PC-3 (cell line): ENCODE measurements around the gene SH3BP5. TPM values are rescaled to one million over a fixed set of nuclear protein-coding genes. Genes with fewer than 3 reads are reported as not detected.
A peak's percentile ranks its signal among the peaks of the same experiment; 100 is the strongest.

ENCODE experiments used
- ATAC-seq: fragments of 200-7000 bp; cut with Tn5 transposase; 2 replicates; pipeline ENCODE4 v1.9.1; 2020; ENCODE audit warnings: mild to moderate bottlenecking, moderate library complexity
- BruUV-seq: library from RNA; stranded (reverse); fragments of 400-500 nt; replicated peaks from 2 replicates; lab custom pipeline; 2021; lab: Mats Ljungman, UMichigan
- CTCF ChIA-PET: fragments of 300-600 bp; sonication (Branson Sonifier 250); formaldehyde crosslinking; loops from one replicate; lab custom pipeline; 2022; ENCODE audit warnings: antibody characterized with exemption; lab: Charles Lee
- POLR2A ChIA-PET: fragments of 300-600 bp; sonication (Branson Sonifier 250); formaldehyde crosslinking; loops from one replicate; lab custom pipeline; 2022; ENCODE audit warnings: antibody characterized with exemption; ENCODE audit not compliant: unreplicated experiment; lab: Charles Lee
- DNase-seq: peaks from one replicate; pipeline ENCODE4 v3.0.0-alpha.2; 2015
- H2AFZ ChIP-seq: fragments of 300-600 bp; sonication (generic); 2 replicates; pipeline ENCODE4 v1.6.0; 2016; ENCODE audit warnings: antibody characterized with exemption, low read length
- H3F3A ChIP-seq: fragments of 300-600 bp; sonication (generic); one replicate; pipeline ENCODE4 v1.6.0; 2017; ENCODE audit warnings: antibody characterized with exemption, low read length, control low read depth, mild to moderate bottlenecking; ENCODE audit not compliant: unreplicated experiment
- H3K27ac ChIP-seq: fragments of 300-600 bp; sonication (generic); 2 replicates; pipeline ENCODE4 v1.5.1; 2016; ENCODE audit warnings: mild to moderate bottlenecking, low read length
- H3K27me3 ChIP-seq: fragments of 300-600 bp; sonication (generic); 2 replicates; pipeline ENCODE4 v1.6.1; 2016; ENCODE audit warnings: low read length, mixed read lengths
- H3K36me3 ChIP-seq: fragments of 300-600 bp; sonication (generic); 2 replicates; pipeline ENCODE4 v1.6.1; 2016; ENCODE audit warnings: low read depth, mixed run types, low read length, mixed read lengths
- H3K4me1 ChIP-seq: fragments of 300-600 bp; sonication (generic); 2 replicates; pipeline ENCODE4 v1.5.1; 2016; ENCODE audit warnings: low read length; ENCODE audit not compliant: insufficient read depth
- H3K4me2 ChIP-seq: fragments of 300-600 bp; sonication (generic); 2 replicates; pipeline ENCODE4 v1.6.0; 2016; ENCODE audit warnings: low read length
- H3K4me3 ChIP-seq: fragments of 300-600 bp; sonication (generic); 2 replicates; pipeline ENCODE4 v1.5.1; 2016; ENCODE audit warnings: mild to moderate bottlenecking, low read length, mixed read lengths
- H3K79me2 ChIP-seq: fragments of 300-600 bp; sonication (generic); 2 replicates; pipeline ENCODE4 v1.6.1; 2017; ENCODE audit warnings: low read length, mixed read lengths
- H3K9ac ChIP-seq: fragments of 300-600 bp; sonication (generic); 2 replicates; pipeline ENCODE4 v1.6.0; 2016; ENCODE audit warnings: mild to moderate bottlenecking, low read length
- H3K9me2 ChIP-seq: fragments of 300-600 bp; sonication (generic); replicated peaks from 2 replicates; pipeline ENCODE4 v1.6.1; 2016; ENCODE audit warnings: mixed run types, low read length, mixed read lengths
- H3K9me3 ChIP-seq: fragments of 300-600 bp; sonication (generic); 2 replicates; pipeline ENCODE4 v1.6.1; 2016; ENCODE audit warnings: low read length, mixed read lengths
- H4K20me1 ChIP-seq: fragments of 300-600 bp; sonication (generic); 2 replicates; pipeline ENCODE4 v1.6.1; 2016; ENCODE audit warnings: low read length, mixed read lengths
- CTCF ChIP-seq: fragments of 300-600 bp; sonication (generic); conservative IDR thresholded peaks from 2 replicates; pipeline ENCODE4 v1.5.1; 2017; ENCODE audit warnings: antibody characterized with exemption, low read depth, mild to moderate bottlenecking, low read length
- EZH2 ChIP-seq: fragments of 300-600 bp; sonication (generic); IDR thresholded peaks from one replicate; pipeline ENCODE4 v1.6.1; 2017; ENCODE audit warnings: antibody characterized with exemption, mild to moderate bottlenecking, low read length; ENCODE audit not compliant: unreplicated experiment
- EZH2phosphoT487 ChIP-seq: fragments of 300-600 bp; sonication (generic); IDR thresholded peaks from 2 replicates; pipeline ENCODE4 v1.6.1; 2018; ENCODE audit warnings: mild to moderate bottlenecking, antibody characterized with exemption, low read length, borderline replicate concordance
- intact Hi-C: fragments of 100-400 bp; cut with micrococcal nuclease; formaldehyde crosslinking; loops from 2 replicates; pipeline ENCODE4 v1.9.0; 2023
- total RNA-seq: library from RNA; depleted of rRNA; stranded (reverse); fragments of >200 nt; gene quantifications from 2 replicates; pipeline ENCODE4 v1.2.3, GENCODE V29; 2014

The SH3BP5 gene
- total RNA-seq, 1 experiment from 2014 or later = 21.2 TPM

GRCh38 chr3:15211937-15212336 is 120.4 kb downstream of the SH3BP5 start:
- ChIA-PET POLR2A (no interaction called here), CTCF (no interaction called here)
- Histone ChIP-seq H3K9ac (no peak overlapping the region), H3K9me3 (no peaks in the 10 kb centered on the region), H3K4me1 (peaks cover 13% of the 10 kb centered on the region), H3K27ac (no peak overlapping the region), H3K36me3 (peaks cover 36% of the 10 kb centered on the region), H3F3A (no peaks in the 10 kb centered on the region), H3K79me2 (peaks cover 42% of the 10 kb centered on the region), H3K27me3 (no peaks in the 10 kb centered on the region), H3K4me3 (no peak overlapping the region), H2AFZ (no peak overlapping the region), H3K9me2 (no peaks in the 10 kb centered on the region), H4K20me1 (peaks cover 13% of the 10 kb centered on the region), H3K4me2 (no peak overlapping the region)
- TF ChIP-seq EZH2 = no peak
- TF ChIP-seq EZH2phosphoT487 = no peak
- no peak for TF ChIP-seq CTCF
- no TSS peak for BruUV-seq
- DNase-seq (no peak), ATAC-seq (no peak)
- intact Hi-C loops = no loop called here

GRCh38 chr3:15207836-15208504 is 124.4 kb downstream of the SH3BP5 start:
- CTCF ChIA-PET = interaction anchor here (0.6 to 1.0 kb wide), 2 partner anchors 98 to 198 kb away, joined by 3 read pairs; no protein-coding TSS in a partner anchor
- ATAC-seq (no peak), DNase-seq (no peak)
- H2AFZ ChIP-seq = no peak overlapping the region
- H3K9ac ChIP-seq = peak overlapping the region; percentile 88
- no peaks in the 10 kb centered on the region for H3K27me3 ChIP-seq
- H3K79me2 ChIP-seq = peaks cover 50% of the 10 kb centered on the region
- H3K9me2 ChIP-seq = no peaks in the 10 kb centered on the region
- TF ChIP-seq EZH2 (no peak), CTCF (no peak), EZH2phosphoT487 (no peak)
- H3F3A ChIP-seq = no peaks in the 10 kb centered on the region
- POLR2A ChIA-PET = interaction anchor here (0.6 kb wide), 3 partner anchors 32 to 55 kb away, joined by 5 to 17 read pairs (median 5); no protein-coding TSS in a partner anchor
- peak overlapping the region; percentile 78 for H3K4me2 ChIP-seq
- H3K4me3 ChIP-seq = peak overlapping the region; percentile 92
- BruUV-seq = no TSS peak
- no peak overlapping the region for H3K27ac ChIP-seq
- intact Hi-C loops = loop anchor here (5.0 kb wide), 1 partner anchor 101 kb away; no protein-coding TSS in a partner anchor
- no peaks in the 10 kb centered on the region for H3K9me3 ChIP-seq
- peaks cover 13% of the 10 kb centered on the region for H4K20me1 ChIP-seq
- peaks cover 27% of the 10 kb centered on the region for H3K4me1 ChIP-seq
- peaks cover 21% of the 10 kb centered on the region for H3K36me3 ChIP-seq
